ENCODE data around the gene CBX4. TPM values are rescaled to one million over a fixed set of nuclear protein-coding genes. Genes with fewer than 3 reads are reported as not detected.

Gene CBX4
- total RNA-seq, 1 experiment from 2014 or later = 3.3 TPM

GRCh38 chr17:79819085-79819484 lies 20.2 kb downstream of the CBX4 start:
- Mint-ChIP-seq H3K27me3 (ENCODE audit: low read depth) (peaks cover 98% of the 10 kb centered on the region), H3K9me3 (no peaks in the 10 kb centered on the region), H3K36me3 (peaks cover 4% of the 10 kb centered on the region; the same call in 1 of the 2 replicates), H3K27ac (no peak overlapping the region), H3K4me1 (peaks cover 11% of the 10 kb centered on the region), H3K4me3 (no peak overlapping the region)
- ChIA-PET CTCF (interaction anchor here (0.6 to 20.8 kb wide), 6 partner anchors 11 to 656 kb away, joined by 4 to 464 read pairs (median 4); partner anchors contain the start of gene CBX4), POLR2A (no interaction called here)
- no peak for TF ChIP-seq ZNF232 (CRISPR knock-in tag; IDR thresholded peaks at IDR 0.05)
- ATAC-seq = no peak
- no peak for DNase-seq (ENCODE audit: low spot score)

GRCh38 chr17:79818026-79818758 lies 21.0 kb downstream of the CBX4 start:
- ChIA-PET CTCF (interaction anchor here (0.9 to 20.8 kb wide), 3 partner anchors 15 to 24 kb away, joined by 4 to 464 read pairs (median 221); partner anchors contain the start of genes CBX4 and CBX8), POLR2A (interaction anchor here (0.8 to 1.1 kb wide), 2 partner anchors 10 to 21 kb away, joined by 3 read pairs; partner anchors contain the start of gene CBX4)
- DNase-seq (ENCODE audit: low spot score) (no peak), ATAC-seq (no peak)
- Mint-ChIP-seq H3K27me3 (ENCODE audit: low read depth) (peaks cover 96% of the 10 kb centered on the region), H3K27ac (no peak overlapping the region), H3K9me3 (no peaks in the 10 kb centered on the region), H3K36me3 (peaks cover 4% of the 10 kb centered on the region; the same call in 1 of the 2 replicates), H3K4me1 (peaks cover 11% of the 10 kb centered on the region), H3K4me3 (no peak overlapping the region)
- TF ChIP-seq ZNF317 (CRISPR knock-in tag; IDR thresholded peaks at IDR 0.05; ENCODE audit: borderline replicate concordance, low read depth) (no peak), GRHL2 (CRISPR knock-in tag; IDR thresholded peaks at IDR 0.05; ENCODE audit: insufficient replicate concordance, severe bottlenecking) (no peak), ETV6 (CRISPR knock-in tag; IDR thresholded peaks at IDR 0.05) (no peak), IRF2 (CRISPR knock-in tag; IDR thresholded peaks at IDR 0.05; ENCODE audit: borderline replicate concordance, low read depth) (no peak), USF2 (CRISPR knock-in tag; IDR thresholded peaks at IDR 0.05) (no peak), MYBL2 (CRISPR knock-in tag; IDR thresholded peaks at IDR 0.05) (no peak), NFATC4 (CRISPR knock-in tag; IDR thresholded peaks at IDR 0.05) (no peak), OVOL2 (CRISPR knock-in tag; IDR thresholded peaks at IDR 0.05; ENCODE audit: borderline replicate concordance) (no peak), EMX1 (CRISPR knock-in tag; IDR thresholded peaks at IDR 0.05) (no peak), PRDM15 (CRISPR knock-in tag; IDR thresholded peaks at IDR 0.05) (no peak), ZNF425 (CRISPR knock-in tag; conservative IDR thresholded peaks at IDR 0.05) (no peak)

GRCh38 chr17:79815836-79816461 lies 23.3 kb downstream of the CBX4 start:
- TF ChIP-seq MYBL2 (CRISPR knock-in tag; IDR thresholded peaks at IDR 0.05) (no peak), PRDM15 (CRISPR knock-in tag; IDR thresholded peaks at IDR 0.05) (peak; percentile 65), E2F5 (CRISPR knock-in tag; IDR thresholded peaks at IDR 0.05) (0 out of 2 replicates have a peak, but pooled peaks have one; percentile 2), RELA (CRISPR knock-in tag; IDR thresholded peaks at IDR 0.05; ENCODE audit: borderline replicate concordance) (0 out of 2 replicates have a peak, but pooled peaks have one; percentile 22), ZNF263 (CRISPR knock-in tag; IDR thresholded peaks at IDR 0.05; ENCODE audit: low read depth) (peak; percentile 70; the same call in 1 of the 2 replicates)
- DNase-seq (ENCODE audit: low spot score) = no peak
- ChIA-PET POLR2A (interaction anchor here (0.6 to 2.7 kb wide), 4 partner anchors 17 to 176 kb away, joined by 3 to 11 read pairs (median 3); no protein-coding TSS in a partner anchor), CTCF (interaction anchor here (0.7 to 20.8 kb wide), 8 partner anchors 10 to 74 kb away, joined by 3 to 464 read pairs (median 4); partner anchors contain the start of genes CBX4 and CBX8)
- H3K27ac Mint-ChIP-seq = no peak overlapping the region
- ATAC-seq = no peak
- peaks cover 20% of the 10 kb centered on the region for H3K4me1 Mint-ChIP-seq
- H3K27me3 Mint-ChIP-seq (ENCODE audit: low read depth) = peaks cover 94% of the 10 kb centered on the region
- peak overlapping the region; percentile 69 for H3K4me3 Mint-ChIP-seq
- peaks cover 4% of the 10 kb centered on the region; the same call in 1 of the 2 replicates for H3K36me3 Mint-ChIP-seq
- H3K9me3 Mint-ChIP-seq = no peaks in the 10 kb centered on the region

Data from WTC11 (cell line).